ENCODE data around the gene CYP46A1. TPM values are rescaled to one million over a fixed set of nuclear protein-coding genes. Genes with fewer than 3 reads are reported as not detected.
"Not testable (repeated sequence)": the region's sequence is repeated elsewhere in the genome, so short reads cannot be mapped to it uniquely, and the experiment has no call there.

Gene CYP46A1
- total and polyA plus RNA-seq, 8 donors = 1.2 to 6.8 (median 5.5) TPM

DNA sequence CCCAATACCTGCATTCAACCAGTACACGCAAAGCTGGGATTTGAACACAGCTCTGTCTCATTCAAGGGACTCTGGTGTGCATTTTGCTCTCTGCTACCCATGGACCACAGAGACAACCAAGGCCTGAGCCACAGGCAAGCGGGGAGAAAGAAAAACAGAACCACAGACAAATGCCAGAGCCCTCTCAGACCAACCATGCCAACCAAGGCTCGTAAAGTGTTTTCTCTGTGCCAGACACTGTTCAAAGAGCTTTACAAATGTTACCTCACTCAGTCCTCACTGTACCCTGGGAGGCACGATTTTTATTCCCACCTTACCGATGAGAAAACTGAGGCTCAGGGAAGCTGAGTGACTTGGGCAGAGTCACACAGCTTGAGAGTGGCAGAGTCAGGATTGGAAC lies 76.7 kb downstream of the CYP46A1 start:
- Histone ChIP-seq H3K4me1 (peaks cover 5 to 10% of the 10 kb centered on the region in 2 donors), H3K9me3 (no peaks in the 10 kb centered on the region), H3K27me3 (no peaks in the 10 kb centered on the region), H3K27ac (no peak overlapping the region), H3K36me3 (no peaks in the 10 kb centered on the region), H3K4me3 (no peak overlapping the region)
- ATAC-seq (no peak), DNase-seq (peak in 1 of 4 donors; percentile 4)
- TF ChIP-seq, protein P1, sequence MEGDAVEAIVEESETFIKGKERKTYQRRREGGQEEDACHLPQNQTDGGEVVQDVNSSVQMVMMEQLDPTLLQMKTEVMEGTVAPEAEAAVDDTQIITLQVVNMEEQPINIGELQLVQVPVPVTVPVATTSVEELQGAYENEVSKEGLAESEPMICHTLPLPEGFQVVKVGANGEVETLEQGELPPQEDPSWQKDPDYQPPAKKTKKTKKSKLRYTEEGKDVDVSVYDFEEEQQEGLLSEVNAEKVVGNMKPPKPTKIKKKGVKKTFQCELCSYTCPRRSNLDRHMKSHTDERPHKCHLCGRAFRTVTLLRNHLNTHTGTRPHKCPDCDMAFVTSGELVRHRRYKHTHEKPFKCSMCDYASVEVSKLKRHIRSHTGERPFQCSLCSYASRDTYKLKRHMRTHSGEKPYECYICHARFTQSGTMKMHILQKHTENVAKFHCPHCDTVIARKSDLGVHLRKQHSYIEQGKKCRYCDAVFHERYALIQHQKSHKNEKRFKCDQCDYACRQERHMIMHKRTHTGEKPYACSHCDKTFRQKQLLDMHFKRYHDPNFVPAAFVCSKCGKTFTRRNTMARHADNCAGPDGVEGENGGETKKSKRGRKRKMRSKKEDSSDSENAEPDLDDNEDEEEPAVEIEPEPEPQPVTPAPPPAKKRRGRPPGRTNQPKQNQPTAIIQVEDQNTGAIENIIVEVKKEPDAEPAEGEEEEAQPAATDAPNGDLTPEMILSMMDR (IDR thresholded peaks at IDR 0.05) = no peak
- intact Hi-C loops (cut with DNase I) = no loop called here

DNA sequence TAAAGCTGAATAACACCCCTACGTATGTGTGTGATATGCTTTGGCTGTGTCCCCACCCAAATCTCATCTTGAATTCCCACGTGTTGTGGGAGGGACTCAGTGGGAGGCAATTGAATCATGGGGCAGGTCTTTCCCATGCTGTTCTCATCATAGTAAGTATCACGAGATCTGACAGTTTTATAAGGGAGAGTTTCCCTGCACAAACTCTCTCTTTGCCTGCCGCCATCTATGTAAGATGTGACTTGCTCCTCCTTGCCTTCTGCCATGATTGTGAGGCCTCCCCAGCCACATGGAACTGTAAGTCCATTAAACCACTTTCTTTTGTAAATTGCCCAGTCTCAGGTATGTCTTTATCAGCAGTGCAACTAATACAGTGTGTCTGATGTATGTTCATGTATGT lies 78.8 kb downstream of the CYP46A1 start:
- peak in 1 of 4 donors; percentile 2 for DNase-seq
- H3K4me1 ChIP-seq; H3K27ac ChIP-seq; ATAC-seq; H3K9me3 ChIP-seq; intact Hi-C loops (cut with DNase I); H3K27me3 ChIP-seq; H3K4me3 ChIP-seq; H3K36me3 ChIP-seq: not testable (repeated sequence)

DNA sequence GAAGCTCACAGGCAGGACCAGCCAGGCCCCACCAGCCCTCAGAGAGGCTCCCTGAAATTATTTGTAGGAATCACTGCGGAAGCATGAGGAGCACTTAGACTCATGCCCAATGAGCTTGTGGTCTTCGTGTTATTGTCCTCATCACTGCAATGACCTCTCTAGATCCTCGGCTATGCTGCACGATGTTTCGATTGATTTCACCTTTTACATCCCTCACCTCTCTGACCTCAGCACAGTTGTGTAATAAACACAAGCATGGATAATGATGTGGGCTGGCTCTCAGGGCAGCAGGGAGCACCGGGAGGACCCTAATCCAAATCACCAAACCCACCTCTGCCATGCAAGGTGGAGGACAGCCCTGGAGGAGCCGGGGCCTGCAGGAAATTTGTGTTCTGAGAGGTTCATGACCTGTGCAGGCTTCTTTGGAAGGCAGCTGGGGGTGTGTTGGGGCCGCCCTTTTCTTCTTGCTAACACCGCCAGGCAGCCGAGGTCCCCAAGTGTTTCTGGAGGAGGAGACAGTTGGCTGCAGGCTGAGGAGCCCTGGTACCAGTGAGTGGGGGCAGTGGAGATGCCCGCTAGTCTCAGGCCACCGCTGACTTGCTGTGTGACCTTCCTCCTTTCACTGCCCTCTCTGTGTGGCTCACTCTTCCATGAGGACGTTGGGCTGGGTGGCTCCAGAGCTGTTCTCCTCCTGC lies 79.6 kb downstream of the CYP46A1 start:
- DNase-seq (peak in 1 of 4 donors; percentile 15), ATAC-seq (no peak)
- H3K27me3 ChIP-seq = no peaks in the 10 kb centered on the region
- H3K4me3 ChIP-seq = no peak overlapping the region
- H3K9me3 ChIP-seq = no peaks in the 10 kb centered on the region
- H3K36me3 ChIP-seq = no peaks in the 10 kb centered on the region
- TF ChIP-seq, protein P1 (IDR thresholded peaks at IDR 0.05) = no peak
- no peak overlapping the region for H3K27ac ChIP-seq
- intact Hi-C loops (cut with DNase I) = no loop called here
- H3K4me1 ChIP-seq = no peaks in the 10 kb centered on the region

DNA sequence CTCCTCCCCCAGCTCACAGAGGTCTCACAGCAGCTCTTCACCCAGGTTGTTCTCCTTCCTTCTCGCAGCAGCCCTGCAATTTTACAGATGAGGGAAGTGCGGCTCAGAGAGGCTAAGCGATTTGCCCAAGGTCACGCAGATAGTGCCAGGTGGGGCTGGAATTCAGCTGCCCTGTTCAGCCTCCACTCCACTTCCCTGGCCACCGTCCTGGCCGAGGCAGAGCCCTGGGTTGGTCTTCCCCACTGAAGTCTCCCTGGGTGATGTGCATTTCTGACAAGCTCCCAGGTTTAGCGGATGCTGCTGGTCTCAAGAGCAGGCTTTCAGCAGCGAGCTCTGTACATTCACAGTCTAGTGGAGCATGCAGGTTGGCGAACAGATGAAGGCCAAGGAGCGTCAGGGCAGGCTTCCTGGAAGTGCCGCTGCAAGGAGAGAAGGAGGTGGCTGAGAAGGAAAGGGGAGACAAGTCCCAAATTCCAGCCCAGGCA lies 80.2 kb downstream of the CYP46A1 start:
- Histone ChIP-seq H3K9me3 (no peaks in the 10 kb centered on the region), H3K4me1 (no peaks in the 10 kb centered on the region), H3K27ac (no peak overlapping the region), H3K36me3 (no peaks in the 10 kb centered on the region), H3K27me3 (no peaks in the 10 kb centered on the region), H3K4me3 (no peak overlapping the region)
- TF ChIP-seq, protein P1 (IDR thresholded peaks at IDR 0.05) = no peak
- DNase-seq (no peak), ATAC-seq (no peak)
- intact Hi-C loops (cut with DNase I) = no loop called here

DNA sequence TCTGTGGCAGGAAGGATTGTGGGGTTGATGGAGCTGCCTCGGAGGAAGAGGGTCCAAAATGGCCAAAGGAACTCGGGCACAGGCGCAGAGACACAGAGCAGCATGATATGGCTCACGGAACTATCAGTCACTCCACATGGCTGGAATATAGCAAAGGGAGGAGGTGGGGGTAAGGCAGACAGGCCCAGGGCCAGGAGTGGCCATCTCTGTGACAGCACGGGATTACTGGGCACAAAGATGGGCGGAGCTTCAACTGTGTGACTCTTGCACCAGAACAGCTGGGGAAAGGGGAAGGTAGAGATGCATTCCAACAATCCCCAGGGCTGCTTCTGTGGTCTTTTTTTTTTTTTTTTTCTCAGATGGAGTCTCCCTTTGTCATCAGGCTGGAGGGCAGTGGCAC lies 84.3 kb downstream of the CYP46A1 start:
- intact Hi-C loops (cut with DNase I) = no loop called here
- H3K27ac ChIP-seq = no peak overlapping the region
- H3K4me1 ChIP-seq = no peaks in the 10 kb centered on the region
- H3K27me3 ChIP-seq = no peaks in the 10 kb centered on the region
- no peaks in the 10 kb centered on the region for H3K36me3 ChIP-seq
- ATAC-seq (no peak), DNase-seq (no peak)
- TF ChIP-seq, protein P1 (IDR thresholded peaks at IDR 0.05) = no peak
- no peaks in the 10 kb centered on the region for H3K9me3 ChIP-seq
- no peak overlapping the region for H3K4me3 ChIP-seq

DNA sequence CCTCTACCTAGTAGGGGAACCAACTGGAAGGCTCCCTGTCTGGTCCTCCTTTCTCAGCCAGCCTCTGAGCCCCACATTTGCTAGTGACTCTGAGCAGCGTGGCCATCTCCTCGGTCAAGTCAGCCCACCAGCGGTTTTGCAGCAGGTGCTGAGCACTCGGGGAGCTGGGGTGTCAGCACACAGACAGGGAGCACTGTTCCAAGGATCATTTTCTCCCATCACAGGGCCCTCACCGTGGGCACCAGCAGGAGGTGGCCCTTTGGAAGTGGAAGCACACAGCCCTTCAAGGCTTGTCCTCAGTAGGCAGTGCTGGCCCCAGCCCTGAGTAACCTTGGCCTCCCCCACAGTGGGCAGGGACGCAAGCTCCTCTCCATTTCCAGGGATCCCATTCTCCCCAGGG lies 85.0 kb downstream of the CYP46A1 start:
- Histone ChIP-seq H3K9me3 (no peaks in the 10 kb centered on the region), H3K27ac (no peak overlapping the region), H3K4me1 (no peaks in the 10 kb centered on the region), H3K27me3 (no peaks in the 10 kb centered on the region), H3K36me3 (no peaks in the 10 kb centered on the region), H3K4me3 (no peak overlapping the region)
- TF ChIP-seq, protein P1 (IDR thresholded peaks at IDR 0.05) = no peak
- no peak for DNase-seq
- intact Hi-C loops (cut with DNase I) = no loop called here
- no peak for ATAC-seq
